ENCODE data around the gene ADD3.
A peak's percentile ranks its signal among the peaks of the same experiment; 100 is the strongest.

ADD3 gene

GRCh38 chr10:110009736-110010475, 2.1 kb downstream of the ADD3 start:
- Histone ChIP-seq H3K9me3 (ENCODE audit: low read length) (no peaks in the 10 kb centered on the region), H3F3A (ENCODE audit: insufficient read depth, low read length) (no peaks in the 10 kb centered on the region), H3K4me3 (ENCODE audit: low read depth, low read length, poor library complexity, severe bottlenecking) (peak overlapping the region; percentile 93), H2AFZ (ENCODE audit: low read length) (no peak overlapping the region), H3K9me2 (ENCODE audit: low read depth, low read length) (no peaks in the 10 kb centered on the region), H3K36me3 (ENCODE audit: insufficient read depth, low read length) (no peaks in the 10 kb centered on the region), H4K20me1 (ENCODE audit: insufficient read depth, low read length) (no peaks in the 10 kb centered on the region), H3K4me1 (ENCODE audit: insufficient read depth, low read length, severe bottlenecking) (peaks cover 76% of the 10 kb centered on the region), H3K27ac (ENCODE audit: low read depth, low read length, poor library complexity, severe bottlenecking) (peak overlapping the region; percentile 81), H3K9ac (ENCODE audit: low read length) (peak overlapping the region; percentile 80), H3K27me3 (ENCODE audit: insufficient read depth, low read length) (no peaks in the 10 kb centered on the region), H3K79me2 (ENCODE audit: insufficient read depth, low read length) (peaks cover 60% of the 10 kb centered on the region), H3K4me2 (ENCODE audit: low read length) (peak overlapping the region; percentile 96)
- TF ChIP-seq CTCF (IDR thresholded peaks at IDR 0.05; ENCODE audit: low read length) (no peak), EZH2 (IDR thresholded peaks at IDR 0.05; ENCODE audit: borderline replicate concordance, low read length) (no peak)

DNA sequence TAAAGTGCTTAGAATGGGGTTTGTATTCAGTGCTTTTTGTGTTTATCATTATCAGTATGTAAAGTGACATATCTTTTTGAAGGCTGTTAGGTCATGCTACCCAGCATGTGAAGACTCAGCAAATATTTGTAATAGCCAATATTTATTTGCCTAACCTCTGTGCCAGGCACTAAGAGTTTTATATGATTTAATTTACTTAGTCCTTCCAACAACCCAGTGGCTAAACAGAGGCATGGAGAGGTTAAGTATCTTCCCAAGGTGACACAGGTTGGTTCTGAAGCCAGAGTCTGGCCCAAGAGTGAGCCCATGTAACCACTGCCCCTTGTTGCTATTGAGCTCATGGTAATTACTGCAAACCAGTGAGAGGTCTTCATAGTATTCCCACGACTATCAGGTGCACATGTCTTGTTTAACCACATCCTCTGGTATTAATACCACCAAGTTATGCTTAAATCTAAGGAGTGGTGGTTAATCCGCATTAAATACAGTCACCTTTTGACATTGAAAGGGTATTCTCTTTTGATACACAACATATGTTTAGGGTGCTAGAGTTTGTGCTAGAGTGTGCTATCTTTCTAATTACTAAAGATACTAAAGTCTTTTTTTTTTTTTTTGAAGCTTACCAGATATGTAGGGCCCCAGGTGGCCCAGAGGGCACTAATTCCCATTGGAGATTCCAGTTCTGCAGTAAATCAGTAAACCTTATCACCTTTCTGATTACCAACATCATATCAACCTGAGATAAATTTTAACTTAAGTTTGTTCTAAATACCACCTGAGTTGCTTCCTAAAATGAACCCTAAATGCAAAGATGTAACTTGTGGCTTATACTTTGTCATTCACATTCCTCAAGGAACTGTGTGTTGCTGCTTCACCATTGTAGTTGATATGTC, 2.9 kb downstream of the ADD3 start:
- Histone ChIP-seq H3K27ac (ENCODE audit: low read depth, low read length, poor library complexity, severe bottlenecking) (peak overlapping the region; percentile 81), H3K9me3 (ENCODE audit: low read length) (no peaks in the 10 kb centered on the region), H3K4me3 (ENCODE audit: low read depth, low read length, poor library complexity, severe bottlenecking) (peak overlapping the region; percentile 93), H2AFZ (ENCODE audit: low read length) (no peak overlapping the region), H4K20me1 (ENCODE audit: insufficient read depth, low read length) (no peaks in the 10 kb centered on the region), H3K79me2 (ENCODE audit: insufficient read depth, low read length) (peaks cover 69% of the 10 kb centered on the region), H3K9ac (ENCODE audit: low read length) (peak overlapping the region; percentile 80; the same call in 1 of the 2 replicates), H3K27me3 (ENCODE audit: insufficient read depth, low read length) (no peaks in the 10 kb centered on the region), H3K36me3 (ENCODE audit: insufficient read depth, low read length) (no peaks in the 10 kb centered on the region), H3K4me2 (ENCODE audit: low read length) (peak overlapping the region; percentile 96), H3K4me1 (ENCODE audit: insufficient read depth, low read length, severe bottlenecking) (peaks cover 82% of the 10 kb centered on the region), H3F3A (ENCODE audit: insufficient read depth, low read length) (no peaks in the 10 kb centered on the region), H3K9me2 (ENCODE audit: low read depth, low read length) (no peaks in the 10 kb centered on the region)
- TF ChIP-seq CTCF (IDR thresholded peaks at IDR 0.05; ENCODE audit: low read length) (no peak), EZH2 (IDR thresholded peaks at IDR 0.05; ENCODE audit: borderline replicate concordance, low read length) (no peak)

- peaks cover 82% of the 10 kb centered on the region for H3K4me1 ChIP-seq (ENCODE audit: insufficient read depth, low read length, severe bottlenecking)
- H3K4me3 ChIP-seq (ENCODE audit: low read depth, low read length, poor library complexity, severe bottlenecking) = no peak overlapping the region
- no peak overlapping the region for H2AFZ ChIP-seq (ENCODE audit: low read length)
- H3K9ac ChIP-seq (ENCODE audit: low read length) = no peak overlapping the region
- no peaks in the 10 kb centered on the region for H3F3A ChIP-seq (ENCODE audit: insufficient read depth, low read length)
- no peaks in the 10 kb centered on the region for H4K20me1 ChIP-seq (ENCODE audit: insufficient read depth, low read length)
- H3K27ac ChIP-seq (ENCODE audit: low read depth, low read length, poor library complexity, severe bottlenecking) = no peak overlapping the region
- no peaks in the 10 kb centered on the region for H3K36me3 ChIP-seq (ENCODE audit: insufficient read depth, low read length)
- H3K9me3 ChIP-seq (ENCODE audit: low read length) = no peaks in the 10 kb centered on the region
- H3K9me2 ChIP-seq (ENCODE audit: low read depth, low read length) = no peaks in the 10 kb centered on the region
- H3K79me2 ChIP-seq (ENCODE audit: insufficient read depth, low read length) = peaks cover 78% of the 10 kb centered on the region
- TF ChIP-seq CTCF (IDR thresholded peaks at IDR 0.05; ENCODE audit: low read length) (no peak), EZH2 (IDR thresholded peaks at IDR 0.05; ENCODE audit: borderline replicate concordance, low read length) (no peak)
- peak overlapping the region; percentile 96; the same call in 1 of the 2 replicates for H3K4me2 ChIP-seq (ENCODE audit: low read length)
- H3K27me3 ChIP-seq (ENCODE audit: insufficient read depth, low read length) = no peaks in the 10 kb centered on the region
These were observed 3.9 kb downstream of the ADD3 start for GRCh38 chr10:110011681-110012080.
